Eye (tissue), 1 donor: Measurements from ENCODE around the gene TYK2.

Experiments used
- DNase-seq: peaks from one replicate; pipeline ENCODE4 v3.0.0-alpha.2; 2015

Gene TYK2

GRCh38 chr19:10332965-10333757, 47.2 kb downstream of the TYK2 start, which contains the start of gene RAVER1:
Gene RAVER1 (minus strand): TSS chr19:10333529. CDS start chr19:10333507, 22 bp downstream.
- DNase-seq, result peak; percentile 99

DNA sequence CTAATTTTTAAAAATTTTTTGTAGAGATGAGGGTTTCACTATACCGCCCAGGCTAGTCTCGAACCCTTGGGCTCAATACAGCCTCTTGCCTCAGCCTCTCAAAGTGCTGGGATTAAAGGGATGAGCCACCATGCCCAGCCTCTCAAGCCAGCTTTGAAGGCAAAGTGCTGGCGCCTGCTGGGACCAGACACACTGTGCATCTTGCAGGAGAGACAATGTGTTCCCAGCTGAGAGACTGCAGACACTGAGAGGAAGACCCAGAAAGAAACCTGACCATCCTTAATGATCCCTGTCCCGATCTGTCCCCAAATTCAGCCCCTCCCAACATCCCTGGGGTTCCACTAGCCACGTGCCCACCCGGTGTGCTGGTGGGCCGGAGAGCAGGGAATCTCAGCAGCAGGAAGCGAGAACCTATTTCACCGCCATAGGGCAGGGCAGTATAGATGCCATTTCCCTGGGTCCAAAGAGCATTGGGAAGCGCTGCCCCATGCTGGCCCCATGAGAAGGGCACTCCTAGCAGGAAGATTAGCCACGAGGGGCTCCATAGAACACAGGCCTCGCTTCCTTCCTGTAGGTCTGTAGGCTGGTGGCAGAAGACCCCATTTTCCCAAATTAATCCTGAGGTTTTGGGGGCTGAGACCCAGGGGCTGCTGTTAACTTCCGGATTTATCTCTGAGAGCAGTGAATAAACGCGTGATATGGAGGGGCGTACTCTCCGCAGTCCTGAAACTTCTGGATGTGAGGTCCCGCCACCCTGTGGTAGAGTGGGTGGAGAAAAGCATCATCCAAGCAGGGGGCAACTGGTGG, 48.0 kb downstream of the TYK2 start:
- DNase-seq, result no peak

DNA sequence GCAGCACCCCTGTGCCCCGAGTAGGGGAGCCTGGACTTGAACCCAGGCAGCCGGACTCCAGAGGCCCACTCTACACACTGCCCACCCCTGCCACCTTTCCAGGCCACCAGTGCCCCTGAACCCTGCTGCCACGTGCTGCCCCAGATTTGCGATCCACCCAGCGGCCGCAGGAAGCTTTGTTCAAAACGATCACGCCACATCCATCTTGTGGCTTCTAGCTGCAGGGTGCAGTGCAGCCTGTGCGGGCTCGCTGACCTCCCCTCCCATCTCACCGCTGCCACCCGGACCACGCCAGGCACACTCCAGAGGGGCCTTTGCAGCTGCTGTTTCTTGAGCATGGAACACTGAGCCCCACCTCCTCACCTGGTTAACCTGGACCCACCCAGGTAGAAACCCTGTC, 50.8 kb downstream of the TYK2 start:
- DNase-seq, result no peak

DNA sequence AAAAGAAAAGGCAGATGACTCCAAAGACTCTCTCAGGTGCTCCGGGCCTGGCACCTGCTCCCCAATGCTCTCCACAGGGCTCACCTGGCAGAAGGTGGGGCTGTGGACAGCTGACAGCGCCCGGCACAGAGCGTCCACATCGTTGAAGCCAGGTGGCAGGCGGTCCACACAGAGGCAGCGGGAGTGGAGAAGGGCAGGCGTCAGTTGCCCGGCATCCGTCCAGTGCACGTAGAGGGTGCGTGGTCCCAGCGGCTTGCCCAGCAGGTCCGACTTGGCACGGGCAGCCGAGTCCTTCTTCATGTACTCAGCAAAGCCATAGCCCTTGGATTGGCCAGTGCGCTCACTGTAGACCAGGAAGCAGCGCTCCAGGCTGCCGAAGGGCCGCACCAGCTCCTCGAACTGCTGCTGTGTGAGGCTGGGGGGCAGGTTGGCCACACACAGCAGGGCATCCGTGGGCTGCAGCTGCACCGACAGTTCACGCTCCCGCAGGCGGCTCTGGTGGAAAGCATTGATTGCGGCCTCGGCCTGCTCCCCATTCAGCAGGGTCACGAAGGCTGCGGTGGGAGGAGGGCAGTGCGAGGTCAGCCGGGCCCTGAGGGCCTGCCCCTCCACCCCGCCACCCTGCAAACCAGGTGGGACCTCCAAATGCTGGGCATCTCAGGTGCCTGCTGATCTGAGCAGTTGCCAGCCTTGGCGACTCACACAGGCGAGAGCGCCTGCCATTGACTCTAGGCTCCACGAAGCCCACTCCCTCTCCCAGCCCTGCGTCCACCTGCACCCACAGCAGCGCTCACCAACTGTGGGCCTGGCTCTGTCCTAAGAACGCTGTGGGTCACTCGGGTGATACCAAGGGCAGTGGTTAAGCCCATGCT, 51.6 kb downstream of the TYK2 start:
- no peak for DNase-seq

GRCh38 chr19:10327793-10328192, 52.6 kb downstream of the TYK2 start:
- DNase-seq, result no peak

DNA sequence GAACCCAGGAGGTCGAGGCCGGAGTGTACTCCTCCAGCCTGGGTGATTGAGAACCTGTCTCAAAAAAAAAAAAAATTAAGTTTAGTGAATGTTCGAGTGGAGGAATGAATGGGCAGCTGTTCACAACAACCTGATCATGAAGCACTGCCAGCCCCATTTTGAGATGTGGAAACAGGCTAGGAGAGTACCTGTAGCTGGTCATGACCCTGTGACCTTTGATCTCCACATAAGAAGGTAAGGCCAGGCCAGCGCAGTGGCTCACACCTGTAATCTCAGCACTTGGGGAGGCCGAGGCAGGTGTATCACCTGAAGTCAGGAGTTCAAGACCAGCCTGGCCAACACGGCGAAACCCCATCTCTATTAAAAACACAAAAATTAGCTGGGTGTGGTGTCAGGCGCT, 54.6 kb downstream of the TYK2 start:
- DNase-seq, result no peak

- no peak for DNase-seq
Measured at GRCh38 chr19:10321874-10322835, 58.2 kb downstream of the TYK2 start.

GRCh38 chr19:10321417-10321797, 59.0 kb downstream of the TYK2 start:
- no peak for DNase-seq

- DNase-seq, result no peak
Measured at GRCh38 chr19:10320602-10321416, 59.6 kb downstream of the TYK2 start.

DNA sequence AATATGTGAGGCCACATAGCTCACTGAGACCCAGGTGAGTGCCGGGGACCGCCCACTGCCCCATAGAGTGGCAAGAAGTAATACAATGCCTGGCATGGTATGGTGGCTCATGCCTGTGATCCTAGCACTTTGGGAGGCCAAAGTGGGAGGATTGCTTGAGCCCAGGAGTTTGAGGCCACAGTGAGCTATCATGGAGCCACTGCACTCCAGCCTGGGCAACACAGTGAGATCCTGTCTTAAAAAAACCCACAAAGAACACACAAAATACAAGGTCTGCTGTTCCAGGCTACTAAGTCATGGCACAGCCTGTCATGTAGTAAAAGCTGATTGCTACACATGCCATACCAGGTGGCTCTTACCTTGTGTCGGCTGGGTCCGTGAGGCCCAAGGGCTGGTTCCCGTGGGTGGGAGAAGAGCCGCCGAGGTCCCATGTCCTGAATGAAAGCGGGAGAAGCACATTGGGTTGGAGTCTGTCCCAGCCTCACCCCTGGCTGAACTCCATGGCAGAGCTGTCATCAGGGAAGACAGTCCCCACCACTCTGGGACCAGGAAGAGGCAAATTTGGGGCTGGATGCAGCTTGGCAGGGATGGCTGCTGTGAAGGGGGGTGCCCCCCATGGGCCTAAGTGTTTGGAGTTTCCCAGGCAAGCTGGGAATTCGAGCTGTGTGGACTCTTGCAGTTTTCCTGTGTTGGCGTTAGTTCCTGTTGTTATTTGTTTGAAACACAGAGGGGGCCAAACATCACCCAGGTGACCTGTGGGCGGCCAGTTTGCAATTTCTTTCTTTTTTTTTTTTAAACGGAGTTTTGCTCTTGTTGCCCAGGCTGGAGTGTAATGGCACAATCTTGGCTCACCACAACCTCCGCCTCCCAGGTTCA, 61.3 kb downstream of the TYK2 start:
- DNase-seq, result no peak

DNA sequence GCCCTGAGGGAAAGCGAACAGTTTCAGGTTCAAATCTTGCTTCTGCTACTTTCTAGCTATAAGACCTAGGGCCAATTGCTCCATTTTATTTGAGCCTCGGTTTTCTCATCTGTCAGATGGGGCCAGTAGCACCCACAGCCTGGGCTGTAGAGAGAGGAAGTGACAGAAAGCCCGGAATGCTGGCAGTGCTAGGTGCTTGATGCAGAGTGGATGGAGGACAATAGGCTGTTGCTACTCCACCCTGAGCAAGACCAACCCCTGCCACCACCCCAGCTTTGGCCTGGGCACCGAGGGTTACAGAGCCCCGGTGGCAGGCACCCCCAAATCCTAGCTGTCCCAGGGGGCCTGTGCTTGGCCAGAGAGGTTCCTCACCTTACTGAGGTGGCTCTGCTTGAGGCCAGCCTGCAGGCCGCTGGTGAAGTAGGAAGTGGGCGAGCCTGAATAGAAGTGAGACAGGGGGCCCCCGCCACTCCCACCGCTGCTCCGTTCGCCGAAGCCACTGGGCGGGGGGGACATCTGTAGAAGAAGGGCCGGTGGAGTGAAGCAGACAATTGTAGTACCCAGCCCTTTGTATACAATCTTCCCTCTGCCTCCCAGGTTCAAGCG, 62.4 kb downstream of the TYK2 start:
- no peak for DNase-seq

DNA sequence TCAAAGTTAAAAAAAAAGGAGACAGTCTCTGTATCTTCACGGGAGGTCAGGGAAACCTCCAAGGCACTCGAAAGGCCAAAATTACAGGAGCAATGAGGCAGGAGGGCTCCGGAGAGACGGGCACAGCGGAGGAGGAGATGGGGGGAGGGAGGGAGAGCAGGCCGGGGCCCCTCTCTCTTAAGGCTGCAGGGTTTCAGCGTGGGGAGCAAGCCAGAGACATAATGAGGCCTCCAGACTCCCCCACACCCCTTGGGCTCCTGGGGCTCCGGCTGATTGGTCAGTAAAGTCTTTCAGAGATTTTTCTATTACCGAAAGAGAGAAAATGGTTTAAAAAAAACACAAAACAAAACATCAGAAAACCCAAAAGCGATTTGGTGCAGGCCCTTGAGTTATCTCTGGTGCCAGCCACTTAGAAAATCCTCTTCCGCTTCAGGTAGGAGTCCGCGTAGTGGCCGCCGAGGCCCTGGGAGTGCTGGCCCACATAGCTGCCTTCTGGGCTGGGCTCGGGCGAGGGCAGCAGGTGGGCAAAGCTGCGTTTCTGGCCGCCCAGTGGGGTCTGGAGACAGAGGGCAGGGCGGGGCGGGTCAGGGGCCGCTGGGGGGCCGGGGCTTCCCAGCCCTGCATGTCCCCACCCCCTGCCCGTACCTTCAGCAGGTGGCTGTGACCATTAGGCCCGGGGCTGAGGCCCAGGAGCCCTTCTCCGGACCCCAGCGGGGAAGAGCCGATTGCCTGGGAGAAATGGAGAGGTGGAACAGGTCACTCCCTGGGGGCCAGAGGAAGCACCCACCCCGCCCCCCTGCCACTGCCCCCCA, 63.1 kb downstream of the TYK2 start:
- no peak for DNase-seq

GRCh38 chr19:10316229-10317044, 63.9 kb downstream of the TYK2 start:
- DNase-seq, result no peak

DNA sequence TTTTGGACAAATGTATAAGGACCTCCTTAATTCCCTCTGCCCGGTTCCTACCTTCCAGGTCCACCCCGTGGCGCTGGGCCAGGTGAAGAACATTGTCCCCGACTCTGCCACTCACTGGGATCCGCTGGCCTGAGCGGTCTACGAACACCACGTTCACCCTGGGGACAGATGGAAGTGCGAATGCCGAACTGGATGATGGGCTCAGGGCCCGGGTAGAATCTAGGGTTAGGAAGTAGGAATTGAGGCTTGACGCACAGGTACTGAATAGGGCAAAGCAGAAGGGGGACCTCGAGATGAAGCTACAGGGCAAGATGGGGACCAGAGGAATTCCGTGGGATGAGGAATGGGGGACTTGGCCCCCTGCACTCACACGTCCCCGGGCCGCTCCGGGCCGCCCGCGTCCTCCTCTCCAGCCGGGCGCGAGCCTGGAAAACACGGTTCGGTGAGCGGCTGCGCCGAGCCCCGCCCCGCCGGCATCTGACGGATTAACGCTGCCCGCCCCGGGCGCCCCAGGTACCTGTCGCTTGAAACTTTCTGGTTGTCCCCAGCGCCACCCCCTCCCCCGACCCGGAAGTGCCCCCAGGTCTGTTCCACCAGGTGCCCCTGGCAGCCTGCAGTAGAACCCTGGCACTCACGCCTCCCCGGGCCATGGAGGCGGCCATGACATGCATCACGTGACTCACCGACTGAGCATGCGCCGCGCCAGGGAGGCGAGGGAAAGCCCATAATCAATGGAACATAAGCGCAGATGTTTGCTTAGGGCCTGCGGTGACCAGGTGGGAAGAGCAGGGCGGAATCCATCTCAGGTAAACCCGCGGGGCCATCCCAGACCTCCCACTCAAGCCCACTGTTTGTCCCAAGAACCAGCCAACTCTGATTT, 64.8 kb downstream of the TYK2 start, which contains the start of gene FDX2:
FDX2 (minus strand) TSS at position 681 of the 880 bp plus-strand sequence; CDS start at position 662, 19 bp downstream.
- peak; percentile 95 for DNase-seq

DNA sequence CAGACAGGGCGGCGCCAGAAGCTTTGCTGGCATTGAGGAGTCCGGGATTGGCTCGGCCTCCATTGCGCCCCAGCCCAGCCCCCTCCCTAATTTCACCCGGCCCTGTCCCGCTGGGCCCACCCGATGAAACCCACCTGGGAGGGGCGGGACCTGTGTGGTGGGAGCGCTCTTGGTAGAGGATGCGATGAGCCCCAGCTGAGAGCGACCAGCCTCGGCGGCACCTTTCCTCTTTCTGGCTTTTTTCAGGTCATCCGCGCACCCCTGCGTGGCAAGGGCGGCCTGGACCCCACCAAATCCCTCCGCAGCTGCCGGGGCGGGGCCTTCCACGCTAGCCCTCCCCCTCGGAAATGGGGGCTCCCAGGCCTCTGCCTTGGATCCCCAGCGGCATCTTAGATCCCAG, 70.9 kb downstream of the TYK2 start, which contains the start of gene ZGLP1:
ZGLP1 (minus strand) TSS at position 393 of the 400 bp plus-strand sequence.
- no peak for DNase-seq

DNA sequence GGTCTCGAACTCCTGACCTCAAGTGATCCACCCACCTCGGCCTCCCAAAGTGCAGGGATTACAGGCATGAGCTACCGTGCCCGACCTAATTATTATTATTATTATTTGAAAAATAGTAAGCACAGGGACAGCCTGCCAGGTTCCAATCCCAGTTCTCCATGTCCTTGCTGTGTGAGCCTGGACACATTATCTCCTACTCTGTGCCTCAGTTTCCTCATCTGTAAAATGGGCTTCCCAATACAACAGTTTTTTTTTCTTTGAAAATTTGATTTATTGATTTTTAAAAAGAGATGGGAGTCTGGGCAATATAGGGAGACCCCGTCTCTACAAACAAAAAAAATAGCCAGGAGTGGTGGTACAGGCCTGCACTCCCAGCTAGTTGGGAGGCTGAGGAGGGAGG, 74.0 kb downstream of the TYK2 start:
- no peak for DNase-seq
